Activated T-helper 2 cell treated with anti-CD3 and anti-CD28 coated beads, Interferon-gamma antibody, Interleukin-2, Interleukin-4, amounts not matched to agents 10 μg/mL and 5 μg/mL and 100 μg/mL, durations not matched to agents 14 hours and 24 hours and 36 hours (primary cell): ENCODE data around the gene PAMR1. TPM values are rescaled to one million over a fixed set of nuclear protein-coding genes. Genes with fewer than 3 reads are reported as not detected.
"Not testable (repeated sequence)": the region's sequence is repeated elsewhere in the genome, so short reads cannot be mapped to it uniquely, and the experiment has no call there.

Source experiments
- DNase-seq: peaks from one replicate; pipeline ENCODE4 v3.0.0; 2021; ENCODE audit warnings: low spot score
- H3K27ac Mint-ChIP-seq: one replicate; pipeline ENCODE4 v1.8.0; 2021; ENCODE audit warnings: mixed read lengths
- H3K27me3 Mint-ChIP-seq: one replicate; pipeline ENCODE4 v1.8.0; 2021; ENCODE audit warnings: low read depth, mixed read lengths
- H3K36me3 Mint-ChIP-seq: one replicate; pipeline ENCODE4 v1.8.0; 2021; ENCODE audit warnings: low read depth, mixed read lengths
- H3K4me1 Mint-ChIP-seq: one replicate; pipeline ENCODE4 v1.8.0; 2021; ENCODE audit warnings: low read depth, mixed read lengths
- H3K4me3 Mint-ChIP-seq: one replicate; pipeline ENCODE4 v1.8.0; 2021; ENCODE audit warnings: low read depth, mild to moderate bottlenecking, moderate library complexity, mixed read lengths
- H3K9me3 Mint-ChIP-seq: one replicate; pipeline ENCODE4 v1.8.0; 2021; ENCODE audit warnings: mixed read lengths
- intact Hi-C: fragments of 100-400 bp; cut with micrococcal nuclease; formaldehyde crosslinking; loops from one replicate; pipeline ENCODE4 v1.15.1; 2023
- total RNA-seq: library from RNA; stranded (reverse); gene quantifications from 2 replicates; pipeline ENCODE4 v1.2.3, GENCODE V29; 2022

PAMR1 gene
- total RNA-seq, 1 donor from 2014 or later: not detected

- intact Hi-C loops: no loop called here
- DNase-seq: no peak
- H3K4me3 Mint-ChIP-seq: no peak overlapping the region
- H3K36me3 Mint-ChIP-seq: no peaks in the 10 kb centered on the region
- H3K9me3 Mint-ChIP-seq: no peaks in the 10 kb centered on the region
- H3K4me1 Mint-ChIP-seq: no peaks in the 10 kb centered on the region
- H3K27me3 Mint-ChIP-seq: no peaks in the 10 kb centered on the region
- no peak overlapping the region for H3K27ac Mint-ChIP-seq
Observed at GRCh38 chr11:35539256-35539655, 13.8 kb upstream of the PAMR1 start.

GRCh38 chr11:35536470-35536869, 11.1 kb upstream of the PAMR1 start:
- H3K9me3 Mint-ChIP-seq: no peaks in the 10 kb centered on the region
- H3K4me3 Mint-ChIP-seq: no peak overlapping the region
- no peaks in the 10 kb centered on the region for H3K36me3 Mint-ChIP-seq
- no peaks in the 10 kb centered on the region for H3K4me1 Mint-ChIP-seq
- H3K27ac Mint-ChIP-seq: no peak overlapping the region
- peaks cover 4% of the 10 kb centered on the region for H3K27me3 Mint-ChIP-seq
- no peak for DNase-seq
- intact Hi-C loops: no loop called here

- intact Hi-C loops: no loop called here
- H3K9me3 Mint-ChIP-seq: no peaks in the 10 kb centered on the region
- no peak overlapping the region for H3K4me3 Mint-ChIP-seq
- H3K36me3 Mint-ChIP-seq: no peaks in the 10 kb centered on the region
- H3K4me1 Mint-ChIP-seq: no peaks in the 10 kb centered on the region
- H3K27ac Mint-ChIP-seq: no peak overlapping the region
- no peak for DNase-seq
- peaks cover 32% of the 10 kb centered on the region for H3K27me3 Mint-ChIP-seq
Observed at GRCh38 chr11:35531246-35531645, 5.8 kb upstream of the PAMR1 start.

- no peak for DNase-seq
- intact Hi-C loops: no loop called here
- H3K27ac Mint-ChIP-seq: no peak overlapping the region
- no peak overlapping the region for H3K4me3 Mint-ChIP-seq
- no peaks in the 10 kb centered on the region for H3K9me3 Mint-ChIP-seq
- H3K27me3 Mint-ChIP-seq: peaks cover 40% of the 10 kb centered on the region
- no peaks in the 10 kb centered on the region for H3K4me1 Mint-ChIP-seq
- no peaks in the 10 kb centered on the region for H3K36me3 Mint-ChIP-seq
Observed at GRCh38 chr11:35529971-35530495, 4.6 kb upstream of the PAMR1 start.

GRCh38 chr11:35526370-35526792, 965 bp upstream of the PAMR1 start:
- no peak overlapping the region for H3K4me3 Mint-ChIP-seq

GRCh38 chr11:35524780-35525179, 636 bp downstream of the PAMR1 start:
- H3K9me3 Mint-ChIP-seq: no peaks in the 10 kb centered on the region
- H3K27me3 Mint-ChIP-seq: peaks cover 60% of the 10 kb centered on the region
- no peak overlapping the region for H3K4me3 Mint-ChIP-seq
- no peaks in the 10 kb centered on the region for H3K4me1 Mint-ChIP-seq
- H3K27ac Mint-ChIP-seq: no peak overlapping the region
- intact Hi-C loops: no loop called here
- H3K36me3 Mint-ChIP-seq: no peaks in the 10 kb centered on the region
- DNase-seq: no peak

More at GRCh38 chr11:35526370-35526792, 965 bp upstream of the PAMR1 start:
- no peaks in the 10 kb centered on the region for H3K9me3 Mint-ChIP-seq
- H3K27ac Mint-ChIP-seq: no peak overlapping the region
- H3K4me1 Mint-ChIP-seq: no peaks in the 10 kb centered on the region
- no peaks in the 10 kb centered on the region for H3K36me3 Mint-ChIP-seq
- H3K27me3 Mint-ChIP-seq: peaks cover 58% of the 10 kb centered on the region
- intact Hi-C loops: no loop called here
- DNase-seq: no peak

GRCh38 chr11:35523861-35524260, 1.6 kb downstream of the PAMR1 start:
- H3K27me3 Mint-ChIP-seq: peaks cover 58% of the 10 kb centered on the region
- no peaks in the 10 kb centered on the region for H3K36me3 Mint-ChIP-seq
- H3K4me3 Mint-ChIP-seq: no peak overlapping the region
- no peak for DNase-seq
- no peaks in the 10 kb centered on the region for H3K4me1 Mint-ChIP-seq
- H3K27ac Mint-ChIP-seq: no peak overlapping the region
- intact Hi-C loops: no loop called here
- H3K9me3 Mint-ChIP-seq: no peaks in the 10 kb centered on the region

- intact Hi-C loops: no loop called here
- Mint-ChIP-seq H3K4me3 (no peak overlapping the region), H3K27ac (no peak overlapping the region), H3K36me3 (no peaks in the 10 kb centered on the region), H3K4me1 (no peaks in the 10 kb centered on the region), H3K9me3 (no peaks in the 10 kb centered on the region), H3K27me3 (peaks cover 54% of the 10 kb centered on the region)
- DNase-seq: no peak
Observed at GRCh38 chr11:35523331-35523768, 2.1 kb downstream of the PAMR1 start.

GRCh38 chr11:35522091-35522490, 3.3 kb downstream of the PAMR1 start:
- DNase-seq, H3K4me1 Mint-ChIP-seq, H3K4me3 Mint-ChIP-seq, H3K36me3 Mint-ChIP-seq, intact Hi-C loops, H3K9me3 Mint-ChIP-seq, H3K27ac Mint-ChIP-seq: not testable (repeated sequence)
- H3K27me3 Mint-ChIP-seq: peaks cover 48% of the 10 kb centered on the region

- Mint-ChIP-seq H3K36me3 (no peaks in the 10 kb centered on the region), H3K4me3 (no peak overlapping the region), H3K27ac (no peak overlapping the region), H3K9me3 (no peaks in the 10 kb centered on the region), H3K27me3 (peaks cover 39% of the 10 kb centered on the region), H3K4me1 (no peaks in the 10 kb centered on the region)
- no peak for DNase-seq
- intact Hi-C loops: no loop called here
Observed at GRCh38 chr11:35520376-35520775, 5.0 kb downstream of the PAMR1 start.

GRCh38 chr11:35518766-35519165, 6.7 kb downstream of the PAMR1 start:
- intact Hi-C loops: no loop called here
- DNase-seq: no peak
- H3K27ac Mint-ChIP-seq: no peak overlapping the region
- H3K27me3 Mint-ChIP-seq: peaks cover 26% of the 10 kb centered on the region
- no peak overlapping the region for H3K4me3 Mint-ChIP-seq
- no peaks in the 10 kb centered on the region for H3K36me3 Mint-ChIP-seq
- H3K9me3 Mint-ChIP-seq: no peaks in the 10 kb centered on the region
- no peaks in the 10 kb centered on the region for H3K4me1 Mint-ChIP-seq

GRCh38 chr11:35517481-35517880, 7.9 kb downstream of the PAMR1 start:
- H3K4me3 Mint-ChIP-seq: no peak overlapping the region
- H3K9me3 Mint-ChIP-seq: no peaks in the 10 kb centered on the region
- H3K27ac Mint-ChIP-seq: no peak overlapping the region
- intact Hi-C loops: no loop called here
- no peaks in the 10 kb centered on the region for H3K36me3 Mint-ChIP-seq
- H3K4me1 Mint-ChIP-seq: no peaks in the 10 kb centered on the region
- peaks cover 15% of the 10 kb centered on the region for H3K27me3 Mint-ChIP-seq
- DNase-seq: no peak

GRCh38 chr11:35516403-35516802, 9.0 kb downstream of the PAMR1 start:
- H3K27ac Mint-ChIP-seq: no peak overlapping the region
- peaks cover 15% of the 10 kb centered on the region for H3K27me3 Mint-ChIP-seq
- no peak for DNase-seq
- no peaks in the 10 kb centered on the region for H3K9me3 Mint-ChIP-seq
- intact Hi-C loops: no loop called here
- H3K4me3 Mint-ChIP-seq: no peak overlapping the region
- H3K4me1 Mint-ChIP-seq: no peaks in the 10 kb centered on the region
- H3K36me3 Mint-ChIP-seq: no peaks in the 10 kb centered on the region

- no peaks in the 10 kb centered on the region for H3K4me1 Mint-ChIP-seq
- no peak for DNase-seq
- no peak overlapping the region for H3K27ac Mint-ChIP-seq
- no peaks in the 10 kb centered on the region for H3K9me3 Mint-ChIP-seq
- H3K36me3 Mint-ChIP-seq: no peaks in the 10 kb centered on the region
- H3K4me3 Mint-ChIP-seq: no peak overlapping the region
- peaks cover 13% of the 10 kb centered on the region for H3K27me3 Mint-ChIP-seq
- intact Hi-C loops: no loop called here
Observed at GRCh38 chr11:35515224-35515623, 10.2 kb downstream of the PAMR1 start.
